Right lobe of liver (tissue), 6 donors: Measurements from ENCODE around the gene ZBTB48. TPM values are rescaled to one million over a fixed set of nuclear protein-coding genes. Genes with fewer than 3 reads are reported as not detected.
A peak's percentile ranks its signal among the peaks of the same experiment; 100 is the strongest.

ENCODE experiments used
- ATAC-seq, 4 donors: fragments of 200-7000 bp; cut with Tn5 transposase; one replicate each; pipeline ENCODE4 v1.9.1; 2020; ENCODE audit warnings: mild to moderate bottlenecking in 4 of 4, moderate library complexity in 4 of 4
- DNase-seq, 3 donors: peaks; one replicate each; pipeline ENCODE4 v3.0.0-alpha.2; 2020
- H3K27ac ChIP-seq, 3 donors: fragments of 200-600 bp; one replicate each; pipeline ENCODE4 v1.8.0; 2022
- H3K27me3 ChIP-seq, 2 donors: fragments of 200-600 bp; one replicate each; pipeline ENCODE4 v1.8.0; 2022
- H3K36me3 ChIP-seq, 4 donors: fragments of 200-600 bp; sonication (generic) in 1 of 4; one replicate each; pipeline versions ENCODE4 v1.5.1 to v1.8.0; 2017 to 2022; ENCODE audit warnings: control low read depth in 1 of 4
- H3K4me1 ChIP-seq, 4 donors: fragments of 200-600 bp; sonication (generic) in 1 of 4; one replicate each; pipeline versions ENCODE4 v1.5.1 to v1.8.0; 2017 to 2022; ENCODE audit warnings: control low read depth in 1 of 4
- H3K4me3 ChIP-seq, 3 donors: fragments of 200-600 bp; one replicate each; pipeline ENCODE4 v1.8.0; 2022
- H3K9me3 ChIP-seq, 4 donors: fragments of 200-600 bp; sonication (generic) in 1 of 4; one replicate each; pipeline versions ENCODE4 v1.5.1 to v1.8.0; 2017 to 2022; ENCODE audit warnings: control low read depth in 1 of 4
- POLR2A ChIP-seq: fragments of 450-650 bp; IDR thresholded peaks from one replicate; pipeline ENCODE4 v1.6.1; 2017; ENCODE audit warnings: antibody characterized with exemption, mild to moderate bottlenecking
- WGBS: methylation state at CpG from one replicate; pipeline ENCODE4 v1.1.6; 2018; ENCODE audit warnings: low coverage, low lambda C conversion rate; ENCODE audit not compliant: insufficient coverage; ENCODE audit errors: missing lambda C conversion rate; 5-methylcytosine and 5-hydroxymethylcytosine counted together
- intact Hi-C, 2 donors: fragments of 100-400 bp; cut with DNase I; formaldehyde crosslinking; loops; one replicate each; pipeline versions ENCODE4 v1.11.2 to v1.14.1; 2022
- total RNA-seq, 6 experiments: library from RNA; depleted of rRNA in 2 of 6; stranded (reverse); fragments of >200 nt in 2 of 6; fragmentation: NEBNext Ultra II Directional in 3 of 6; extraction: Animal tissue kit (Norgen Biotek cat#: 25700) in 3 of 6; gene quantifications; one replicate each; pipeline versions ENCODE4 v1.1.0 to v1.2.4, GENCODE V29; 2016 to 2023
- TF ChIP-seq, protein P1 (sequence below), 4 donors: fragments of 200-600 bp in 3 of 4; fragments of 450-650 bp in 1 of 4; IDR thresholded peaks; one replicate each; pipeline versions ENCODE4 v1.5.1 to v1.8.0; 2016 to 2022; ENCODE audit warnings: antibody characterized with exemption in 4 of 4, mild to moderate bottlenecking in 2 of 4
- donor health status: DM: no; HTN: yes; CAD: no.
- donor health status: DM: no; HTN: no; CAD: no.
- donor health status: DM: no; HTN: no; CAD: no.
- donor health status: DM: no; HTN: yes; CAD: no.
- donor health status: DM: no; HTN: yes; CAD: no.

ZBTB48 gene
- total RNA-seq, 6 experiments from 2014 or later = 5.9 to 43.1 (median 19.5) TPM

GRCh38 chr1:6621429-6622391 lies 41.9 kb downstream of the ZBTB48 start:
- peaks cover 0 to 45% (median 18%) of the 10 kb centered on the region in 4 donors for H3K4me1 ChIP-seq
- no peaks in the 10 kb centered on the region for H3K27me3 ChIP-seq
- TF ChIP-seq, protein P1, sequence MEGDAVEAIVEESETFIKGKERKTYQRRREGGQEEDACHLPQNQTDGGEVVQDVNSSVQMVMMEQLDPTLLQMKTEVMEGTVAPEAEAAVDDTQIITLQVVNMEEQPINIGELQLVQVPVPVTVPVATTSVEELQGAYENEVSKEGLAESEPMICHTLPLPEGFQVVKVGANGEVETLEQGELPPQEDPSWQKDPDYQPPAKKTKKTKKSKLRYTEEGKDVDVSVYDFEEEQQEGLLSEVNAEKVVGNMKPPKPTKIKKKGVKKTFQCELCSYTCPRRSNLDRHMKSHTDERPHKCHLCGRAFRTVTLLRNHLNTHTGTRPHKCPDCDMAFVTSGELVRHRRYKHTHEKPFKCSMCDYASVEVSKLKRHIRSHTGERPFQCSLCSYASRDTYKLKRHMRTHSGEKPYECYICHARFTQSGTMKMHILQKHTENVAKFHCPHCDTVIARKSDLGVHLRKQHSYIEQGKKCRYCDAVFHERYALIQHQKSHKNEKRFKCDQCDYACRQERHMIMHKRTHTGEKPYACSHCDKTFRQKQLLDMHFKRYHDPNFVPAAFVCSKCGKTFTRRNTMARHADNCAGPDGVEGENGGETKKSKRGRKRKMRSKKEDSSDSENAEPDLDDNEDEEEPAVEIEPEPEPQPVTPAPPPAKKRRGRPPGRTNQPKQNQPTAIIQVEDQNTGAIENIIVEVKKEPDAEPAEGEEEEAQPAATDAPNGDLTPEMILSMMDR (IDR thresholded peaks at IDR 0.05) = no peak
- TF ChIP-seq POLR2A = no peak
- H3K9me3 ChIP-seq = no peaks in the 10 kb centered on the region
- ATAC-seq (peak; percentile 50 to 67 (median 56)), DNase-seq (peak; percentile 51 to 83 (median 73))
- intact Hi-C loops = no loop called here
- peaks cover 0 to 7% (median 0%) of the 10 kb centered on the region in 4 donors for H3K36me3 ChIP-seq
- 64% methylated on average over 7 of the region's 41 CpGs for WGBS
- peak overlapping the region in 1 of 3 donors; percentile 27 for H3K4me3 ChIP-seq
- H3K27ac ChIP-seq = peak overlapping the region in 2 of 3 donors; percentile 62 to 87

- Histone ChIP-seq H3K27me3 (no peaks in the 10 kb centered on the region), H3K4me1 (peaks cover 0 to 45% (median 18%) of the 10 kb centered on the region in 4 donors), H3K9me3 (no peaks in the 10 kb centered on the region), H3K36me3 (peaks cover 0 to 7% (median 0%) of the 10 kb centered on the region in 4 donors), H3K4me3 (no peak overlapping the region), H3K27ac (peak overlapping the region in 2 of 3 donors; percentile 62 to 87)
- 53% methylated on average over 9 of the region's 10 CpGs for WGBS
- intact Hi-C loops = no loop called here
- TF ChIP-seq, protein P1 (IDR thresholded peaks at IDR 0.05) = no peak
- no peak for TF ChIP-seq POLR2A
- no peak for DNase-seq
- peak; percentile 3 to 19 (median 5) for ATAC-seq
These were observed 42.8 kb downstream of the ZBTB48 start for GRCh38 chr1:6622396-6623152.

DNA sequence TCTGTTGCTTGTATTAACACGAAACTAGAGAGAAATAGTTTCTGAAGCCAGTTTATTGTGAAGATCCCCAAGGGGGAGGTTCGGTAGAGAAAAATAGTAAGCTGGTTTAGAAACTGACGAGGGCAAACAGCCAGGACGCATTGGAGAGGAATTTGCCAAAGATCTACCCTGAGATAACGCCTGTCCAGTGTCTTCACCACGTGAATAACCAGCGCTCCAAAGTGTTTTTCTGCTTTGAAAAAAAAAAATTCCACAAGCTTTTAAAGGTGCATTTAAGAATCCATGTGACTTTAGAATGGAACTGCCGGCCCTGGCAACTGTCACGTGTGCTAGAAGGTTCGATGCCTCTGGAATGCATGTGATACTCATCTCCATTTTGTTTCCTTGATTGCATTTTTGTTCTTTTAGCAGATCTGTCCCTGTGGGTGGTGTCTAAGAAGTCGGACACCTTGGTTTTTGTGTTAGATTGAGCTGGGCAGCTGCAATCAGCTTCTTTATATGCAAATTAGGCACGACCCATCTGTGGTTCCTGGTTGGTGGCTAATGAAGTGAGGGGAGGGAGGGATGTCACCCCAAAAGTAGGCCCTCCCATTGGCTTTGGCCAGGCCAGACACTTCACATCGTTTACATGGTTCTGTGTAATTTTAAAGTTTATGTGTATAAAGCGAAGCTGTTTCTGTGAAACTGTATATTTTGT lies 43.6 kb downstream of the ZBTB48 start:
- H3K36me3 ChIP-seq = peaks cover 0 to 9% (median 3%) of the 10 kb centered on the region in 4 donors
- H3K9me3 ChIP-seq = no peaks in the 10 kb centered on the region

More for the DNA sequence above, 43.6 kb downstream of the ZBTB48 start:
- peaks cover 0 to 45% (median 18%) of the 10 kb centered on the region in 4 donors for H3K4me1 ChIP-seq
- TF ChIP-seq, protein P1 (IDR thresholded peaks at IDR 0.05) = no peak
- no peak for TF ChIP-seq POLR2A
- 47% methylated on average over 14 of the region's 14 CpGs for WGBS
- ATAC-seq (peak in 2 of 4 donors; percentile 15 to 33), DNase-seq (peak in 1 of 3 donors; percentile 76)
- H3K4me3 ChIP-seq = no peak overlapping the region
- no peaks in the 10 kb centered on the region for H3K27me3 ChIP-seq
- peak overlapping the region in 2 of 3 donors; percentile 62 to 87 for H3K27ac ChIP-seq
- intact Hi-C loops = no loop called here
